Measurements from ENCODE around the gene DHX58.
A peak's percentile ranks its signal among the peaks of the same experiment; 100 is the strongest.

The DHX58 gene

GRCh38 chr17:42097691-42098631 is 14.6 kb downstream of the DHX58 start, which contains the start of gene ZNF385C (continued):
- TF ChIP-seq BCL11B (tag by site-specific recombination; IDR thresholded peaks at IDR 0.05; ENCODE audit: low read depth) (no peak), ZIC2 (tag by site-specific recombination; IDR thresholded peaks at IDR 0.05) (0 out of 2 replicates have a peak, but pooled peaks have one; percentile 15)

- ChIA-PET CTCF (interaction anchor here (0.6 to 12.3 kb wide), 8 partner anchors 30 to 132 kb away, joined by 4 to 132 read pairs (median 6); partner anchors contain the start of gene NKIRAS2), POLR2A (interaction anchor here (0.6 to 1.0 kb wide), 3 partner anchors 69 to 405 kb away, joined by 3 to 8 read pairs (median 5); no protein-coding TSS in a partner anchor)
- no peaks in the 10 kb centered on the region for H3K9me3 ChIP-seq (ENCODE audit: control insufficient read depth, insufficient read depth, low read depth, low read length)
- H3K4me1 ChIP-seq (ENCODE audit: control insufficient read depth, insufficient read depth, low read length) = no peaks in the 10 kb centered on the region; the same call in 1 of the 2 replicates
- no peaks in the 10 kb centered on the region for H3K36me3 ChIP-seq (ENCODE audit: control insufficient read depth in 2 of 2, insufficient read depth in 1 of 2, low read length in 2 of 2)
- TF ChIP-seq REPIN1 (tag by site-specific recombination; IDR thresholded peaks at IDR 0.05; ENCODE audit: low read depth) (no peak), ZXDB (tag by site-specific recombination; IDR thresholded peaks at IDR 0.05) (no peak), GLIS2 (tag by site-specific recombination; IDR thresholded peaks at IDR 0.05) (peak; percentile 17; the same call in 1 of the 2 replicates), ZNF350 (tag by site-specific recombination; IDR thresholded peaks at IDR 0.05) (no peak), ZNF280D (tag by site-specific recombination; IDR thresholded peaks at IDR 0.05) (no peak), GLIS1 (tag by site-specific recombination; IDR thresholded peaks at IDR 0.05) (peak; percentile 60), ZNF518A (tag by site-specific recombination; conservative IDR thresholded peaks at IDR 0.05; ENCODE audit: low read depth) (no peak), ZNF19 (tag by site-specific recombination; IDR thresholded peaks at IDR 0.05; ENCODE audit: low read depth) (no peak), ZIC2 (tag by site-specific recombination; IDR thresholded peaks at IDR 0.05) (peak; percentile 32)
- H3K4me3 ChIP-seq (ENCODE audit: low read depth, low read length) = no peak overlapping the region
- H3K27ac ChIP-seq (ENCODE audit: extremely low read depth, low read depth, low read length) = no peak overlapping the region
These were observed 16.0 kb downstream of the DHX58 start for GRCh38 chr17:42096360-42097111.
